Measurements from ENCODE around the gene NCOA5.

Gene NCOA5

DNA sequence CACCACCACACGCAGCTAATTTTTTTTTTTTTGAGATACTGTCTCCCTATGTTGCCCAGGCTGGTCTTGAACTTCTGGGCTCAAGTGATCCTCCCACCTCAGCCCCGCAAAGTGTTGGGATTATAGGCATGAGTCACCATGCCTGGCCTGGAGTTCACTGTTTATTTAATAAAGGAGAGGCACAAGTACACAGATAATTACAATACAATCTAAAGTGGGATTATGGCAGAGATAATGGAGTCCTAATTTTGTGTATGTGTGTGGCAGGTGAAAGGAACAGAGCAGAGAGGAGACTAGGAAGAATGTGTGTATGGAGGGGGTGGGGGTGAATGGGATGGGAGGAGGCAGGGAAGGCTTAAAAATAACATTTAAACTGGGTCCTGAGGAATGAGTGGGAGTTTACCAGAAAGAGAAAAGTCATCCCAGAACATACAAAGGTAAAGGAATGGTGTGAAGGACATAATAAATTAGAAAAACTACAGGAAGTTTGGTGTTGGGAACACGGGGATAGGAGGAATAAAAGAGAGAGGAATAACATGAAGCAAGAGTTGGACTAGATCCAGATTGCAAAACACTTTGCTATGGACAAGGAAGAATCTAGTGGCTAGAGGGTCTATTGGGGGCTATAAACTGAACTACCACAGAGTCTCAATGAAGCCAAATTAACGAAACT lies 4.4 kb downstream of the NCOA5 start (continued):
- TF ChIP-seq ZSCAN16 (tag by site-specific recombination; IDR thresholded peaks at IDR 0.05) (no peak; the same call in 1 of the 2 replicates), MZF1 (tag by site-specific recombination; IDR thresholded peaks at IDR 0.05; ENCODE audit: borderline replicate concordance) (peak; percentile 45; the same call in 1 of the 2 replicates), HOXA7 (CRISPR knock-in tag; IDR thresholded peaks at IDR 0.05; ENCODE audit: borderline replicate concordance) (no peak), ZFP37 (tag by site-specific recombination; IDR thresholded peaks at IDR 0.05) (peak; percentile 67), ZIC2 (tag by site-specific recombination; IDR thresholded peaks at IDR 0.05) (peak; percentile 70), ZNF664 (tag by site-specific recombination; IDR thresholded peaks at IDR 0.05) (peak; percentile 96), ZNF629 (tag by site-specific recombination; IDR thresholded peaks at IDR 0.05) (peak; percentile 94), ZNF777 (tag by site-specific recombination; IDR thresholded peaks at IDR 0.05; ENCODE audit: borderline replicate concordance) (no peak), MYNN (tag by site-specific recombination; IDR thresholded peaks at IDR 0.05; ENCODE audit: borderline replicate concordance) (no peak), GLI4 (tag by site-specific recombination; IDR thresholded peaks at IDR 0.05) (no peak), ZNF707 (tag by site-specific recombination; IDR thresholded peaks at IDR 0.05) (peak; percentile 92), EGR2 (tag by site-specific recombination; IDR thresholded peaks at IDR 0.05; ENCODE audit: low read depth) (peak; percentile 95), ZNF292 (tag by site-specific recombination; IDR thresholded peaks at IDR 0.05; ENCODE audit: borderline replicate concordance, low read depth) (no peak), ZNF146 (tag by site-specific recombination; IDR thresholded peaks at IDR 0.05) (peak; percentile 42), GLIS1 (tag by site-specific recombination; IDR thresholded peaks at IDR 0.05) (peak; percentile 94), ZNF433 (tag by site-specific recombination; IDR thresholded peaks at IDR 0.05; ENCODE audit: low read depth) (no peak)
- TF ChIP-seq, protein P1, sequence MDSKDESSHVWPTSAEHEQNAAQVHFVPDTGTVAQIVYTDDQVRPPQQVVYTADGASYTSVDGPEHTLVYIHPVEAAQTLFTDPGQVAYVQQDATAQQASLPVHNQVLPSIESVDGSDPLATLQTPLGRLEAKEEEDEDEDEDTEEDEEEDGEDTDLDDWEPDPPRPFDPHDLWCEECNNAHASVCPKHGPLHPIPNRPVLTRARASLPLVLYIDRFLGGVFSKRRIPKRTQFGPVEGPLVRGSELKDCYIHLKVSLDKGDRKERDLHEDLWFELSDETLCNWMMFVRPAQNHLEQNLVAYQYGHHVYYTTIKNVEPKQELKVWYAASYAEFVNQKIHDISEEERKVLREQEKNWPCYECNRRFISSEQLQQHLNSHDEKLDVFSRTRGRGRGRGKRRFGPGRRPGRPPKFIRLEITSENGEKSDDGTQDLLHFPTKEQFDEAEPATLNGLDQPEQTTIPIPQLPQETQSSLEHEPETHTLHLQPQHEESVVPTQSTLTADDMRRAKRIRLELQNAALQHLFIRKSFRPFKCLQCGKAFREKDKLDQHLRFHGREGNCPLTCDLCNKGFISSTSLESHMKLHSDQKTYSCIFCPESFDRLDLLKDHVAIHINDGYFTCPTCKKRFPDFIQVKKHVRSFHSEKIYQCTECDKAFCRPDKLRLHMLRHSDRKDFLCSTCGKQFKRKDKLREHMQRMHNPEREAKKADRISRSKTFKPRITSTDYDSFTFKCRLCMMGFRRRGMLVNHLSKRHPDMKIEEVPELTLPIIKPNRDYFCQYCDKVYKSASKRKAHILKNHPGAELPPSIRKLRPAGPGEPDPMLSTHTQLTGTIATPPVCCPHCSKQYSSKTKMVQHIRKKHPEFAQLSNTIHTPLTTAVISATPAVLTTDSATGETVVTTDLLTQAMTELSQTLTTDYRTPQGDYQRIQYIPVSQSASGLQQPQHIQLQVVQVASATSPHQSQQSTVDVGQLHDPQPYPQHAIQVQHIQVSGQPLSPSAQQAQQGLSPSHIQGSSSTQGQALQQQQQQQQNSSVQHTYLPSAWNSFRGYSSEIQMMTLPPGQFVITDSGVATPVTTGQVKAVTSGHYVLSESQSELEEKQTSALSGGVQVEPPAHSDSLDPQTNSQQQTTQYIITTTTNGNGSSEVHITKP (tag by site-specific recombination; IDR thresholded peaks at IDR 0.05): peak; percentile 68
- TF ChIP-seq, protein P2, sequence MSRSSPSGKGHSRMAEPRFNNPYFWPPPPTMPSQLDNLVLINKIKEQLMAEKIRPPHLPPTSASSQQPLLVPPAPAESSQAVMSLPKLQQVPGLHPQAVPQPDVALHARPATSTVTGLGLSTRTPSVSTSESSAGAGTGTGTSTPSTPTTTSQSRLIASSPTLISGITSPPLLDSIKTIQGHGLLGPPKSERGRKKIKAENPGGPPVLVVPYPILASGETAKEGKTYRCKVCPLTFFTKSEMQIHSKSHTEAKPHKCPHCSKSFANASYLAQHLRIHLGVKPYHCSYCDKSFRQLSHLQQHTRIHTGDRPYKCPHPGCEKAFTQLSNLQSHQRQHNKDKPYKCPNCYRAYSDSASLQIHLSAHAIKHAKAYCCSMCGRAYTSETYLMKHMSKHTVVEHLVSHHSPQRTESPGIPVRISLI (tag by site-specific recombination; IDR thresholded peaks at IDR 0.05): peak; percentile 90
- TF ChIP-seq, protein P3, sequence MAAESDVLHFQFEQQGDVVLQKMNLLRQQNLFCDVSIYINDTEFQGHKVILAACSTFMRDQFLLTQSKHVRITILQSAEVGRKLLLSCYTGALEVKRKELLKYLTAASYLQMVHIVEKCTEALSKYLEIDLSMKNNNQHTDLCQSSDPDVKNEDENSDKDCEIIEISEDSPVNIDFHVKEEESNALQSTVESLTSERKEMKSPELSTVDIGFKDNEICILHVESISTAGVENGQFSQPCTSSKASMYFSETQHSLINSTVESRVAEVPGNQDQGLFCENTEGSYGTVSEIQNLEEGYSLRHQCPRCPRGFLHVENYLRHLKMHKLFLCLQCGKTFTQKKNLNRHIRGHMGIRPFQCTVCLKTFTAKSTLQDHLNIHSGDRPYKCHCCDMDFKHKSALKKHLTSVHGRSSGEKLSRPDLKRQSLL (tag by site-specific recombination; IDR thresholded peaks at IDR 0.05): no peak; the same call in 1 of the 2 replicates
- TF ChIP-seq, protein P4, sequence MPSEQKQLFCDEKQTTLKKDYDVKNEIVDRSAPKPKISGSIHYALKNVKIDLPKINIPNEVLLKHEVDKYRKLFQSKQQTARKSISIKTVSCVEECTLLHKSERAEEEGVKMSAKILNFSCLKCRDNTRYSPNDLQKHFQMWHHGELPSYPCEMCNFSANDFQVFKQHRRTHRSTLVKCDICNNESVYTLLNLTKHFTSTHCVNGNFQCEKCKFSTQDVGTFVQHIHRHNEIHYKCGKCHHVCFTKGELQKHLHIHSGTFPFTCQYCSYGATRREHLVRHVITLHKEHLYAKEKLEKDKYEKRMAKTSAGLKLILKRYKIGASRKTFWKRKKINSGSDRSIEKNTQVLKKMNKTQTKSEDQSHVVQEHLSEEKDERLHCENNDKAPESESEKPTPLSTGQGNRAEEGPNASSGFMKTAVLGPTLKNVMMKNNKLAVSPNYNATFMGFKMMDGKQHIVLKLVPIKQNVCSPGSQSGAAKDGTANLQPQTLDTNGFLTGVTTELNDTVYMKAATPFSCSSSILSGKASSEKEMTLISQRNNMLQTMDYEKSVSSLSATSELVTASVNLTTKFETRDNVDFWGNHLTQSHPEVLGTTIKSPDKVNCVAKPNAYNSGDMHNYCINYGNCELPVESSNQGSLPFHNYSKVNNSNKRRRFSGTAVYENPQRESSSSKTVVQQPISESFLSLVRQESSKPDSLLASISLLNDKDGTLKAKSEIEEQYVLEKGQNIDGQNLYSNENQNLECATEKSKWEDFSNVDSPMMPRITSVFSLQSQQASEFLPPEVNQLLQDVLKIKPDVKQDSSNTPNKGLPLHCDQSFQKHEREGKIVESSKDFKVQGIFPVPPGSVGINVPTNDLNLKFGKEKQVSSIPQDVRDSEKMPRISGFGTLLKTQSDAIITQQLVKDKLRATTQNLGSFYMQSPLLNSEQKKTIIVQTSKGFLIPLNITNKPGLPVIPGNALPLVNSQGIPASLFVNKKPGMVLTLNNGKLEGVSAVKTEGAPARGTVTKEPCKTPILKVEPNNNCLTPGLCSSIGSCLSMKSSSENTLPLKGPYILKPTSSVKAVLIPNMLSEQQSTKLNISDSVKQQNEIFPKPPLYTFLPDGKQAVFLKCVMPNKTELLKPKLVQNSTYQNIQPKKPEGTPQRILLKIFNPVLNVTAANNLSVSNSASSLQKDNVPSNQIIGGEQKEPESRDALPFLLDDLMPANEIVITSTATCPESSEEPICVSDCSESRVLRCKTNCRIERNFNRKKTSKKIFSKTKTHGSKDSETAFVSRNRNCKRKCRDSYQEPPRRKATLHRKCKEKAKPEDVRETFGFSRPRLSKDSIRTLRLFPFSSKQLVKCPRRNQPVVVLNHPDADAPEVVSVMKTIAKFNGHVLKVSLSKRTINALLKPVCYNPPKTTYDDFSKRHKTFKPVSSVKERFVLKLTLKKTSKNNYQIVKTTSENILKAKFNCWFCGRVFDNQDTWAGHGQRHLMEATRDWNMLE (tag by site-specific recombination; conservative IDR thresholded peaks at IDR 0.05; ENCODE audit: low read depth): 0 out of 2 replicates have a peak, but pooled peaks have one; percentile 32
- TF ChIP-seq, protein P5, sequence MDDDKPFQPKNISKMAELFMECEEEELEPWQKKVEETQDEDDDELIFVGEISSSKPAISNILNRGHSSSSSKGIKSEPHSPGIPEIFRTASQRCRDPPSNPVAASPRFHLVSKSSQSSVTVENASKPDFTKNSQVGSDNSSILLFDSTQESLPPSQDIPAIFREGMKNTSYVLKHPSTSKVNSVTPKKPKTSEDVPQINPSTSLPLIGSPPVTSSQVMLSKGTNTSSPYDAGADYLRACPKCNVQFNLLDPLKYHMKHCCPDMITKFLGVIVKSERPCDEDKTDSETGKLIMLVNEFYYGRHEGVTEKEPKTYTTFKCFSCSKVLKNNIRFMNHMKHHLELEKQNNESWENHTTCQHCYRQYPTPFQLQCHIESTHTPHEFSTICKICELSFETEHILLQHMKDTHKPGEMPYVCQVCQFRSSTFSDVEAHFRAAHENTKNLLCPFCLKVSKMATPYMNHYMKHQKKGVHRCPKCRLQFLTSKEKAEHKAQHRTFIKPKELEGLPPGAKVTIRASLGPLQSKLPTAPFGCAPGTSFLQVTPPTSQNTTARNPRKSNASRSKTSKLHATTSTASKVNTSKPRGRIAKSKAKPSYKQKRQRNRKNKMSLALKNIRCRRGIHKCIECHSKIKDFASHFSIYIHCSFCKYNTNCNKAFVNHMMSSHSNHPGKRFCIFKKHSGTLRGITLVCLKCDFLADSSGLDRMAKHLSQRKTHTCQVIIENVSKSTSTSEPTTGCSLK (tag by site-specific recombination; IDR thresholded peaks at IDR 0.05): no peak
- TF ChIP-seq, protein P6, sequence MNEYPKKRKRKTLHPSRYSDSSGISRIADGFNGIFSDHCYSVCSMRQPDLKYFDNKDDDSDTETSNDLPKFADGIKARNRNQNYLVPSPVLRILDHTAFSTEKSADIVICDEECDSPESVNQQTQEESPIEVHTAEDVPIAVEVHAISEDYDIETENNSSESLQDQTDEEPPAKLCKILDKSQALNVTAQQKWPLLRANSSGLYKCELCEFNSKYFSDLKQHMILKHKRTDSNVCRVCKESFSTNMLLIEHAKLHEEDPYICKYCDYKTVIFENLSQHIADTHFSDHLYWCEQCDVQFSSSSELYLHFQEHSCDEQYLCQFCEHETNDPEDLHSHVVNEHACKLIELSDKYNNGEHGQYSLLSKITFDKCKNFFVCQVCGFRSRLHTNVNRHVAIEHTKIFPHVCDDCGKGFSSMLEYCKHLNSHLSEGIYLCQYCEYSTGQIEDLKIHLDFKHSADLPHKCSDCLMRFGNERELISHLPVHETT (tag by site-specific recombination; IDR thresholded peaks at IDR 0.05): peak; percentile 97
- TF ChIP-seq, protein P7, sequence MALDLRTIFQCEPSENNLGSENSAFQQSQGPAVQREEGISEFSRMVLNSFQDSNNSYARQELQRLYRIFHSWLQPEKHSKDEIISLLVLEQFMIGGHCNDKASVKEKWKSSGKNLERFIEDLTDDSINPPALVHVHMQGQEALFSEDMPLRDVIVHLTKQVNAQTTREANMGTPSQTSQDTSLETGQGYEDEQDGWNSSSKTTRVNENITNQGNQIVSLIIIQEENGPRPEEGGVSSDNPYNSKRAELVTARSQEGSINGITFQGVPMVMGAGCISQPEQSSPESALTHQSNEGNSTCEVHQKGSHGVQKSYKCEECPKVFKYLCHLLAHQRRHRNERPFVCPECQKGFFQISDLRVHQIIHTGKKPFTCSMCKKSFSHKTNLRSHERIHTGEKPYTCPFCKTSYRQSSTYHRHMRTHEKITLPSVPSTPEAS (tag by site-specific recombination; IDR thresholded peaks at IDR 0.05): peak; percentile 31; the same call in 1 of the 2 replicates

Data from HEK293 (cell line).